ENCODE results near the gene SEMA5A. TPM values are rescaled to one million over a fixed set of nuclear protein-coding genes. Genes with fewer than 3 reads are reported as not detected.

The SEMA5A gene
- polyA plus RNA-seq, 1 donor (not counting 4 experiments of a cell fraction or from before 2014, with no cell fraction given) = 0.16 TPM

DNA sequence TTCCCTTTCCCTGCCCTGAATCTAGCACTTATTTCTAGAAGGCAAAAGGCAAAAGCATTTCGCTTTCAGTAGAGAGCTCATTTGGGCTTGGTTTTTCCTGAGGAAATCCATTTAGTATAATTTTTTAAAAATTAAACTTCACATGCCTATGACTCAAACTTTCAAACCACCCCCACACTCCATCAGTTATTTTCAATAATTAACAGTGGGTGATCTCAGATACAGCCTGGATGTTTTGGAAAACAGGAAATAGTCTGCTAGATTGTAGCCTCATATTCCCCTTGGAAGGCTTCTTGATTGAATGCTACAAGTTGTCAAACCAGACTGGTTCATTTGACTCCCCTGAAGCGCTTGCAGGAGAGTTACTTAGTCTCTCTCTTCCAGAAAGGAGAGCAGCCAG lies 40.6 kb downstream of the SEMA5A start:
- dilution Hi-C loops (cut with MboI; ENCODE audit: extremely low pct_ligation_motif_present, low sequenced_read_pairs) = no loop called here
- Histone ChIP-seq H3K27me3 (ENCODE audit: control insufficient read depth, extremely low read depth, insufficient read depth, low read length) (no peaks in the 10 kb centered on the region), H3K4me2 (ENCODE audit: control insufficient read depth, extremely low read depth, insufficient read depth, low read depth, low read length) (no peak overlapping the region), H3K36me3 (ENCODE audit: control insufficient read depth in 2 of 2, extremely low read depth in 1 of 2, insufficient read depth in 2 of 2, low read length in 2 of 2) (no peaks in the 10 kb centered on the region), H4K20me1 (ENCODE audit: control insufficient read depth, extremely low read depth, insufficient read depth, low read length) (no peaks in the 10 kb centered on the region), H3K9me1 (ENCODE audit: control insufficient read depth, extremely low read depth, insufficient read depth, low read length) (no peaks in the 10 kb centered on the region), H3K27ac (ENCODE audit: control insufficient read depth, insufficient read depth, low read length) (no peak overlapping the region), H3K79me2 (ENCODE audit: control insufficient read depth, insufficient read depth, low read length) (no peaks in the 10 kb centered on the region), H3K9me3 (ENCODE audit: control insufficient read depth, low read depth, low read length) (no peaks in the 10 kb centered on the region), H2AFZ (ENCODE audit: control insufficient read depth, low read length) (no peak overlapping the region), H3K4me1 (ENCODE audit: control insufficient read depth, extremely low read depth, insufficient read depth, low read length) (no peaks in the 10 kb centered on the region), H3K4me3 (ENCODE audit: control insufficient read depth in 2 of 3, extremely low read depth in 1 of 3, insufficient read depth in 2 of 3, low read depth in 1 of 3, low read length in 3 of 3) (no peak overlapping the region), H3K9ac (ENCODE audit: control insufficient read depth, extremely low read depth, insufficient read depth, low read length) (no peak overlapping the region)
- DNase-seq (ENCODE audit: low read depth, low spot score) (no peak), FAIRE-seq (no peak)
- TF ChIP-seq, protein P1, sequence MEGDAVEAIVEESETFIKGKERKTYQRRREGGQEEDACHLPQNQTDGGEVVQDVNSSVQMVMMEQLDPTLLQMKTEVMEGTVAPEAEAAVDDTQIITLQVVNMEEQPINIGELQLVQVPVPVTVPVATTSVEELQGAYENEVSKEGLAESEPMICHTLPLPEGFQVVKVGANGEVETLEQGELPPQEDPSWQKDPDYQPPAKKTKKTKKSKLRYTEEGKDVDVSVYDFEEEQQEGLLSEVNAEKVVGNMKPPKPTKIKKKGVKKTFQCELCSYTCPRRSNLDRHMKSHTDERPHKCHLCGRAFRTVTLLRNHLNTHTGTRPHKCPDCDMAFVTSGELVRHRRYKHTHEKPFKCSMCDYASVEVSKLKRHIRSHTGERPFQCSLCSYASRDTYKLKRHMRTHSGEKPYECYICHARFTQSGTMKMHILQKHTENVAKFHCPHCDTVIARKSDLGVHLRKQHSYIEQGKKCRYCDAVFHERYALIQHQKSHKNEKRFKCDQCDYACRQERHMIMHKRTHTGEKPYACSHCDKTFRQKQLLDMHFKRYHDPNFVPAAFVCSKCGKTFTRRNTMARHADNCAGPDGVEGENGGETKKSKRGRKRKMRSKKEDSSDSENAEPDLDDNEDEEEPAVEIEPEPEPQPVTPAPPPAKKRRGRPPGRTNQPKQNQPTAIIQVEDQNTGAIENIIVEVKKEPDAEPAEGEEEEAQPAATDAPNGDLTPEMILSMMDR (optimal IDR thresholded peaks at IDR 0.05 in 1 of 3, IDR thresholded peaks at IDR 0.05 in 1 of 3, conservative IDR thresholded peaks at IDR 0.05 in 1 of 3; ENCODE audit: extremely low read depth in 1 of 3, insufficient read depth in 2 of 3, low read length in 3 of 3) = no peak
- no peak for TF ChIP-seq EZH2 (IDR thresholded peaks at IDR 0.05; ENCODE audit: low read length)

DNA sequence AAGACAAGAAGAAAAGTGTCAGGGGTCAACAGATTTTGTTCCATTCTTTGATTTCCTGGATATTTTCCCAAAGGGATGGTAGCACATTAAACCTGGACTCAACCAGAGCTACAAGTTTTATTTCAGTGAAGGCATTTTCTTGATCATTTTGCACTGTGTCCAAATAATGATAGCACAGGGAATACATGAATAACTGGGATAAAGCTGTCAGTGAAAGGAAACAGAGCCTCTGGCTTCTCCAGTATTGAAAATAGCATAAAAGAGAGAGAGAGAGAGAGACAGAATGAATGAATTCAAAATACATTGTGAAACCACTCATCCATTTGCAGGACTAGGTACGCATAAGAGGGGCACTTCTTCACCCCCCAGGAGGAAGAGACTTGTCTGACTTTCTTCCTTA lies 43.0 kb downstream of the SEMA5A start:
- no peak for TF ChIP-seq EZH2 (IDR thresholded peaks at IDR 0.05; ENCODE audit: low read length)
- TF ChIP-seq, protein P1 (optimal IDR thresholded peaks at IDR 0.05 in 1 of 3, IDR thresholded peaks at IDR 0.05 in 1 of 3, conservative IDR thresholded peaks at IDR 0.05 in 1 of 3; ENCODE audit: extremely low read depth in 1 of 3, insufficient read depth in 2 of 3, low read length in 3 of 3) = no peak
- no peaks in the 10 kb centered on the region for H3K79me2 ChIP-seq (ENCODE audit: control insufficient read depth, insufficient read depth, low read length)
- H3K27ac ChIP-seq (ENCODE audit: control insufficient read depth, insufficient read depth, low read length) = no peak overlapping the region
- H3K9ac ChIP-seq (ENCODE audit: control insufficient read depth, extremely low read depth, insufficient read depth, low read length) = no peak overlapping the region
- peaks cover 5% of the 10 kb centered on the region for H3K4me1 ChIP-seq (ENCODE audit: control insufficient read depth, extremely low read depth, insufficient read depth, low read length)
- FAIRE-seq (no peak), DNase-seq (ENCODE audit: low read depth, low spot score) (no peak)
- no peak overlapping the region for H3K4me2 ChIP-seq (ENCODE audit: control insufficient read depth, extremely low read depth, insufficient read depth, low read depth, low read length)
- H4K20me1 ChIP-seq (ENCODE audit: control insufficient read depth, extremely low read depth, insufficient read depth, low read length) = no peaks in the 10 kb centered on the region
- H2AFZ ChIP-seq (ENCODE audit: control insufficient read depth, low read length) = no peak overlapping the region
- H3K36me3 ChIP-seq (ENCODE audit: control insufficient read depth in 2 of 2, extremely low read depth in 1 of 2, insufficient read depth in 2 of 2, low read length in 2 of 2) = no peaks in the 10 kb centered on the region
- no peak overlapping the region for H3K4me3 ChIP-seq (ENCODE audit: control insufficient read depth in 2 of 3, extremely low read depth in 1 of 3, insufficient read depth in 2 of 3, low read depth in 1 of 3, low read length in 3 of 3)
- no peaks in the 10 kb centered on the region for H3K27me3 ChIP-seq (ENCODE audit: control insufficient read depth, extremely low read depth, insufficient read depth, low read length)
- no peaks in the 10 kb centered on the region for H3K9me1 ChIP-seq (ENCODE audit: control insufficient read depth, extremely low read depth, insufficient read depth, low read length)
- H3K9me3 ChIP-seq (ENCODE audit: control insufficient read depth, low read depth, low read length) = no peaks in the 10 kb centered on the region
- dilution Hi-C loops (cut with MboI; ENCODE audit: extremely low pct_ligation_motif_present, low sequenced_read_pairs) = no loop called here

Data from keratinocyte (primary cell).